ENCODE data around the gene PLA2G4A.

- TF ChIP-seq CTCF (IDR thresholded peaks at IDR 0.05; ENCODE audit: low read length) (no peak), EZH2 (IDR thresholded peaks at IDR 0.05; ENCODE audit: borderline replicate concordance, low read length) (no peak)
Measured at GRCh38 chr1:187006896-187007295, 178.1 kb downstream of the PLA2G4A start.

Data from OCI-LY1 (cell line).